HEK293T (cell line): Measurements from ENCODE around the gene LTN1.

Experiments used
- ARNT ChIP-seq: fragments of 450-650 bp; IDR thresholded peaks from 2 replicates; pipeline ENCODE4 v1.6.1; 2017; ENCODE audit warnings: mild to moderate bottlenecking
- ELF4 ChIP-seq: fragments of 450-650 bp; IDR thresholded peaks from 2 replicates; pipeline ENCODE4 v1.6.1; 2017; ENCODE audit warnings: antibody characterized with exemption
- FOXA1 ChIP-seq: fragments of 450-650 bp; IDR thresholded peaks from 2 replicates; pipeline ENCODE4 v1.6.1; 2016; ENCODE audit warnings: mild to moderate bottlenecking
- FOXK2 ChIP-seq: fragments of 450-650 bp; IDR thresholded peaks from 2 replicates; pipeline ENCODE4 v1.6.1; 2016; ENCODE audit warnings: mild to moderate bottlenecking
- FOXM1 ChIP-seq: fragments of 450-650 bp; IDR thresholded peaks from 2 replicates; pipeline ENCODE4 v1.6.1; 2017; ENCODE audit warnings: mild to moderate bottlenecking, borderline replicate concordance
- LEF1 ChIP-seq: fragments of 450-650 bp; IDR thresholded peaks from 2 replicates; pipeline ENCODE4 v1.6.1; 2017; ENCODE audit warnings: mild to moderate bottlenecking, borderline replicate concordance
- NFRKB ChIP-seq: fragments of 450-650 bp; IDR thresholded peaks from 2 replicates; pipeline ENCODE4 v1.6.1; 2016; ENCODE audit warnings: mild to moderate bottlenecking, moderate library complexity
- SP1 ChIP-seq: fragments of 450-650 bp; IDR thresholded peaks from 2 replicates; pipeline ENCODE4 v1.6.1; 2017
- ZNF384 ChIP-seq: fragments of 450-650 bp; IDR thresholded peaks from 2 replicates; pipeline ENCODE4 v1.6.1; 2016
- TF ChIP-seq, protein P1 (sequence below): fragments of 450-650 bp; IDR thresholded peaks from 2 replicates; pipeline ENCODE4 v1.6.1; 2016

GRCh38 chr21:29034678-29035077, 42.0 kb upstream of the LTN1 start:
- TF ChIP-seq, protein P1, sequence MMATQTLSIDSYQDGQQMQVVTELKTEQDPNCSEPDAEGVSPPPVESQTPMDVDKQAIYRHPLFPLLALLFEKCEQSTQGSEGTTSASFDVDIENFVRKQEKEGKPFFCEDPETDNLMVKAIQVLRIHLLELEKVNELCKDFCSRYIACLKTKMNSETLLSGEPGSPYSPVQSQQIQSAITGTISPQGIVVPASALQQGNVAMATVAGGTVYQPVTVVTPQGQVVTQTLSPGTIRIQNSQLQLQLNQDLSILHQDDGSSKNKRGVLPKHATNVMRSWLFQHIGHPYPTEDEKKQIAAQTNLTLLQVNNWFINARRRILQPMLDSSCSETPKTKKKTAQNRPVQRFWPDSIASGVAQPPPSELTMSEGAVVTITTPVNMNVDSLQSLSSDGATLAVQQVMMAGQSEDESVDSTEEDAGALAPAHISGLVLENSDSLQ: no peak
- no peak for TF ChIP-seq ZNF384
- no peak for TF ChIP-seq ARNT
- TF ChIP-seq FOXK2: no peak
- no peak for TF ChIP-seq NFRKB
- TF ChIP-seq FOXA1: no peak
- no peak for TF ChIP-seq FOXM1
- no peak for TF ChIP-seq SP1
- no peak for TF ChIP-seq ELF4
- no peak for TF ChIP-seq LEF1
